SJSA1 (cell line): ENCODE measurements around the gene KLHL22. TPM values are rescaled to one million over a fixed set of nuclear protein-coding genes. Genes with fewer than 3 reads are reported as not detected.
A peak's percentile ranks its signal among the peaks of the same experiment; 100 is the strongest.
"Not testable (repeated sequence)": the region's sequence is repeated elsewhere in the genome, so short reads cannot be mapped to it uniquely, and the experiment has no call there.

Experiments
- DNase-seq, 2 experiments: peaks; one replicate each; pipeline ENCODE4 v3.0.0-alpha.2; 2015 to 2020; ENCODE audit warnings: low spot score in 2 of 2, low read depth in 1 of 2
- H3K27ac ChIP-seq: fragments of 250-450 bp; sonication (Bioruptor Pico); 2 replicates; pipeline ENCODE4 v1.5.1; 2020; ENCODE audit warnings: mild to moderate bottlenecking, moderate library complexity
- H3K27me3 ChIP-seq: fragments of 250-450 bp; sonication (Bioruptor Pico); replicated peaks from 2 replicates; pipeline ENCODE4 v1.5.1; 2020; ENCODE audit warnings: mild to moderate bottlenecking, moderate library complexity
- H3K36me3 ChIP-seq: fragments of 250-450 bp; sonication (Bioruptor Pico); 2 replicates; pipeline ENCODE4 v1.5.1; 2020; ENCODE audit warnings: mild to moderate bottlenecking
- H3K4me1 ChIP-seq: fragments of 250-450 bp; sonication (Bioruptor Pico); replicated peaks from 2 replicates; pipeline ENCODE4 v1.6.1; 2021; ENCODE audit warnings: mild to moderate bottlenecking
- H3K4me3 ChIP-seq: fragments of 250-450 bp; sonication (Bioruptor Pico); 2 replicates; pipeline ENCODE4 v1.5.1; 2020; ENCODE audit warnings: mild to moderate bottlenecking
- H3K9me3 ChIP-seq: fragments of 250-450 bp; sonication (Bioruptor Pico); replicated peaks from 2 replicates; pipeline ENCODE4 v1.5.1; 2020; ENCODE audit warnings: mild to moderate bottlenecking
- total RNA-seq: library from RNA; depleted of rRNA; stranded (reverse); fragments of >200 nt; shearing (Covaris generic); gene quantifications from 2 replicates; pipeline ENCODE4 v1.2.3, GENCODE V29; 2014; rRNA removed

The KLHL22 gene, protein sequence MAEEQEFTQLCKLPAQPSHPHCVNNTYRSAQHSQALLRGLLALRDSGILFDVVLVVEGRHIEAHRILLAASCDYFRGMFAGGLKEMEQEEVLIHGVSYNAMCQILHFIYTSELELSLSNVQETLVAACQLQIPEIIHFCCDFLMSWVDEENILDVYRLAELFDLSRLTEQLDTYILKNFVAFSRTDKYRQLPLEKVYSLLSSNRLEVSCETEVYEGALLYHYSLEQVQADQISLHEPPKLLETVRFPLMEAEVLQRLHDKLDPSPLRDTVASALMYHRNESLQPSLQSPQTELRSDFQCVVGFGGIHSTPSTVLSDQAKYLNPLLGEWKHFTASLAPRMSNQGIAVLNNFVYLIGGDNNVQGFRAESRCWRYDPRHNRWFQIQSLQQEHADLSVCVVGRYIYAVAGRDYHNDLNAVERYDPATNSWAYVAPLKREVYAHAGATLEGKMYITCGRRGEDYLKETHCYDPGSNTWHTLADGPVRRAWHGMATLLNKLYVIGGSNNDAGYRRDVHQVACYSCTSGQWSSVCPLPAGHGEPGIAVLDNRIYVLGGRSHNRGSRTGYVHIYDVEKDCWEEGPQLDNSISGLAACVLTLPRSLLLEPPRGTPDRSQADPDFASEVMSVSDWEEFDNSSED
- total RNA-seq: 13.0 and 24.2 TPM in 2 replicates

DNA sequence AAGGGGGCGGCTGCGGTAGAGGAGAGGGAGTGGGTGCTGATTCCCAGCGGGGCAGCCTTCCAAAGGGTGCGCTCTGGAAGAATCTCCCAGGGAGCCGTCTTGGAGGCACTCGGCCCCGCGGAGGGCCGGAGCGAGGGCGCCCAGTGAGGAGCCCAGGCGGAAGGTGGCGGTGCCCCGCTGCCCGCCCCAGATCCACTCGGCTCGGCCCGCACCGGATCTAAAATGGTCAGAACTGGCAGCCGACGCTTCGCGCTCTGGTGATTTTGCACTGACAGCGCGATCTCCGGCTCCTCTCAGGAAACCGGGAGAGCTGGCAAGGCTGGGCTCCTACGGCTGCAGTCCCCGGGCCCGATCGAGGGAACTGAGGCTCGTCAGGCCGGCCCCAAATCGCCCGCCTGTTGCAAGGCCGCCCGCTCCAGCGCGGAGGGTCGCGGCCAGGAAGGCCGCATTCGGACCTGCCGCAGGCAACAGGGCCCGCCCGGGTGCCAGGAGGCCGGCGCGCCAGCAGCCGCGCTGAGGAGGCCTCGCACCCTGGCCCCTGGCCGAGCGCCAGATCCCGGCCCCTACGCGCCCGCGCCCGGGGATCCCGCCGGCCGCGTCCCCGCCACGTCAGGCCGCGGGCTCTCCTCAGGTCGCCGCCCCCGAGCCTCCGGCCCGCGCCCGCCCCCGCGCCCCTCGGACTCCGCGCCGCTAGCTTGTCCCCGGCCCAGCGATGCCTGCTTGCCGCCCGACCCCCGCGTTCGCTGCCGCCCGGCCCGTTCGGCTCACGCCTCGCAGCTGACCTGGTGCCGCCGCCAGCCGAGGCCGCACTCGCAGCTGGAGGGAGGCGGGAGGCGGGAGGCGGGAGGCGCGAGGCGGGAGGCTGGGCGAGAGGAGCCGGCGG lies at the start of gene KLHL22:
KLHL22 (minus strand) TSS at position 818 of the 883 bp plus-strand sequence. CDS start 6,584 bp downstream, outside the sequence.
- peak within 1 kb of the TSS; percentile 97 for H3K4me3 ChIP-seq
- H3K9me3 ChIP-seq: no peaks in the 10 kb centered on the region; the same call in 1 of the 2 replicates
- H3K4me1 ChIP-seq: peaks cover 33% of the 10 kb centered on the region
- peaks cover 5% of the 10 kb centered on the region for H3K36me3 ChIP-seq
- H3K27me3 ChIP-seq: no peaks in the 10 kb centered on the region
- peak; percentile 55 for DNase-seq
- H3K27ac ChIP-seq: peak within 1 kb of the TSS; percentile 56

DNA sequence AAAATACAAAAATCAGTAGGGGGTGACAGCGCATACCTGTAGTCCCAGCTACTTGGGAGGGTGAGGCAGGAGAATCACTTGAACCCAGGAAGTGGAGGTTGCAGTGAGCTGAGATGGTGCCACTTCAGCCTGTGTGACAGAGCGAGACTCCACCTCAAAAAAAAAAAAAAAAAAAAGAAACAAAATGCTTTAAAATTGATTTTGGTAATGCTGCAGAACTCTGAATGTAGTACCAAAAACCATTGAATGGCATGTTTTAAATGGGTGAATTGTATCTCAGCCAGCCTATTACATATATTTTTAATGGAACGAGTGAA lies 49.7 kb upstream of the KLHL22 start:
- not testable (repeated sequence) for H3K4me1 ChIP-seq, DNase-seq, H3K27me3 ChIP-seq, H3K27ac ChIP-seq, H3K4me3 ChIP-seq, H3K9me3 ChIP-seq
- H3K36me3 ChIP-seq: peaks cover 79% of the 10 kb centered on the region

DNA sequence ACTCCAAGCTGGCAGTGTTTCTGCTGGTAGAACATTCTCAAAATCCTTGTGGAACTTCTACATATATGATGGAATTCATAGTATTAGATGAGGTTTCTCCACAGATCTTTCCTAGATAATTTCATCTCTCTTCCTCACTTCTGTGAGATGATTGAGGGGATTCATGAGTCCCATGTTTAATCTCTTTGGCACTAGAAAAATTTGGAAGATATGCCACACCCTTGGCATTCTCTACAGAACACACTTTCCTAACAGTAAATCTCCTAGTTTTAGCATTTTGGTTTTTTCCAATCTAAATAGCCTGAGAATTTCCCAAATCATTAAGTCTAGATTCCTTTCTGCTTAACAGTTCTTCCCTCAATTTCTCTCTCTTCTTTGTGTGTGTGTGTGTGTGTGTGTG lies 47.1 kb upstream of the KLHL22 start:
- Histone ChIP-seq H3K27ac (no peak overlapping the region), H3K4me1 (0 out of 2 replicates have a peak, but pooled peaks cover 6% of the 10 kb centered on the region), H3K27me3 (no peaks in the 10 kb centered on the region), H3K4me3 (no peak overlapping the region), H3K9me3 (no peaks in the 10 kb centered on the region), H3K36me3 (peaks cover 85% of the 10 kb centered on the region)
- DNase-seq: no peak

DNA sequence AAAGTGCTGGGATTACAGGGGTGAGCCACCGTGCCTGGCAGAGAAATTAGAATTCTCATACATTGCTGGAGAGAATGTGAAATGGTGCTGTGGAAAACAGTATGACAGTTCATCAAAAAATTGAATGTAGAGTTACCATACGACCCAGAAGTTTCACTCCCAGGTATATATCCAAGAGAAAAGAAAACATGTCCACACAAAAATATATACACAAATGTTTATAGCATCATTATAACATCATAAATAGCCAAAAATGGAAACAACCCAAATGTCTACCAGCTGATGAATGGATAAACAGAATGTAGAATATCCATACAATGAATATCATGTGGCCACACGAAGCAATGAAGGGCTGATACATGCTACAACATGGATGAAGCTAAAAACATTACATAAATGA lies 46.5 kb upstream of the KLHL22 start:
- H3K36me3 ChIP-seq: peaks cover 89% of the 10 kb centered on the region
- no peak overlapping the region for H3K4me3 ChIP-seq
- H3K27me3 ChIP-seq: no peaks in the 10 kb centered on the region
- DNase-seq: no peak
- no peak overlapping the region for H3K27ac ChIP-seq
- no peaks in the 10 kb centered on the region for H3K9me3 ChIP-seq
- 0 out of 2 replicates have a peak, but pooled peaks cover 6% of the 10 kb centered on the region for H3K4me1 ChIP-seq

DNA sequence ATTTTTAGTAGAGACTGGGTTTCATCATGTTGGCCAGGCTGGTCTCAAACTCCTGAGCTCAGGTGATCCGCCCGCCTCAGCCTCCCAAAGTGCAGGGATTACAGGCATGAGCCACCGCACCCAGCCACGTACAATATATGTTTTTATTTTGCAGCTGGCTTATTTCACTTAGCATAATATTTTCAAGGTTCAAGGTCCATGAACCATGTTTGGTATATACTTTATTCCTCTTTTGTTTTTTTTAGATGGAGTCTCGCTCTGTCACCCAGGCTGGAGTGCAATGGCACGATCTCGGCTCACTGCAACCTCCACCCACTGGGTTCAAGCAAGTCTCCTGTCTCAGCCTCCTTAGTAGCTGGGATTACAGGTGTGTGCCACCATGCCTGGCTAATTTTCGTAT lies 43.3 kb upstream of the KLHL22 start:
- not testable (repeated sequence) for H3K27me3 ChIP-seq, DNase-seq
- H3K36me3 ChIP-seq: peaks cover 81% of the 10 kb centered on the region

DNA sequence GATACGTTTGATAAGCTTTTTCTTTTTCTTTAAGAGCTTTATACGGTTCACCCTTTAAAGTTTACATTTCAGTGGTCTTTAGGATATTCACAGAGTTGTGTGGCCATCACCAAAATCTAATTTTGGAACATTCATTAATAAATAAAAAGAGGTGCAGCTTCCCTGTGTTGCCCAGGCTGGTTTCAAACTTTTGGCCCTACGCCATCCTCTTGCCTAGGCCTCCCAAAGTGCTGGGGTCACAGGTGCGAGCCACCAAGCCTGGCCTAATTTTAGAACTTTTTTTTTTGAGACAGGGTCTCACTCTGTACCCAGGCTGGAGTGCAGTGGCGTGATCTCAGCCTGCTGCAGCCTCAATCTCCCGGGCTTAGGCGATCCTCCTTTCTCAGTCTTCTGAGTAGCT lies 42.4 kb upstream of the KLHL22 start:
- DNase-seq: no peak

More for the DNA sequence above, 43.3 kb upstream of the KLHL22 start:
- H3K27ac ChIP-seq, H3K9me3 ChIP-seq, H3K4me3 ChIP-seq, H3K4me1 ChIP-seq: not testable (repeated sequence)

DNA sequence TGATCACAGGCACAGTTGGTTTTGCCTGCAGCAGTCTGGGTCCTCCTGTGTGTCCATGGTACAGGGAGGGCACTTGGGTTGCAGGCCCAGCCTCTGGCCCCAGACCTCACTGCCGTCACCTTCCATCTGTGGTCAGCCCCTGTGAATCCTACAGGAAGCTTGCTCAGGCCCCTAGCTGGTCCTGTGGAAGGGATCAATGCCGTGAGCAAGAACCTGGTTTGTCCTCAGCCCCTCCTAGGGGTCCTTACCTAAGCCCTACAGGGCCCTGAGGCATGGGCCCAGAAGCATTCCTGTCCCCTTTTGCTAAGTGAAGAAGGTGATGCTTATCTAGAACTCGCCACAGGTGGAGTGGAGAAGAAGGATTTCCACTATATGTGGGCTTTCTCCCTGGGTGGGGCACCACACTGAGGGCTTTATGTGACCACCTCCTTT lies 41.7 kb upstream of the KLHL22 start:
- DNase-seq: no peak
- Histone ChIP-seq H3K36me3 (peaks cover 84% of the 10 kb centered on the region), H3K27ac (no peak overlapping the region), H3K4me1 (peaks cover 15% of the 10 kb centered on the region), H3K27me3 (no peaks in the 10 kb centered on the region), H3K9me3 (no peaks in the 10 kb centered on the region), H3K4me3 (no peak overlapping the region)

More for the DNA sequence above, 42.4 kb upstream of the KLHL22 start:
- H3K36me3 ChIP-seq: peaks cover 82% of the 10 kb centered on the region
- H3K27me3 ChIP-seq: no peaks in the 10 kb centered on the region
- no peak overlapping the region for H3K4me3 ChIP-seq
- peaks cover 9% of the 10 kb centered on the region for H3K4me1 ChIP-seq
- no peak overlapping the region for H3K27ac ChIP-seq
- no peaks in the 10 kb centered on the region for H3K9me3 ChIP-seq

DNA sequence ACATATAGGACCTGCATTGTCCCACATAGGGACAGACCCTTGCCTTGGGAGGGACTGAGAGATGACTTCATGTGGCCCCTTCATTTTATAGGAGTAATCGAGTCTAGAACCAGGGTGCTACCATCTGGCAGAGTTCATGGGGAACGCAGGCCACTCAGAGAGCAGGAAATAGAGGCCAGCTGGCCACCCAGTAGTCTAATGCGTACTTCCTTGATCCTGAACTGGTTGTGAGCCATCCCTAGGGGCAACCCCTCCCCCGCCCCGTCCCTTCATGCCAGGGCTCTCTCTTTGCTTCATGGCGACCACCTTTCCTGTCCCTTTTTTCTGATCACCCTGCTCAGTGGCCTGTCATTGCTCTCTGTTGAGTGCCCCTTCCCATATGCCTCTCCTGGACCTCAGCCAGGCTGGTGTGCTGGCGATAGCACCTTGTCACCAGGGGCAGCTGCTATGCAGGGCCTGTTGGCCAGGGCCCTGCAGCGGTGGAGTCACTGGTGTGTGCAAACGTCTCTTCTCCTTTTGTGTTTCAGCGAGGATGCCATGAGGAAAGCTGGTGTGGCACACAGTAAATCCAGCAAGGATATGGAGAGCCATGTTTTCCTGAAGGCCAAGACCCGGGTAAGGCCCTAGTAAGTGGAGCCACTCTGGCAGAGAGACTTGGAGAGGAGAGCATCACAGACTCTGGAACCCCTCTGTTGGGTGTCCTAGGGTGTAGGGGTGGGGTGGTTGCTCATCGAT lies 41.2 kb upstream of the KLHL22 start:
- no peaks in the 10 kb centered on the region for H3K27me3 ChIP-seq
- no peak overlapping the region for H3K4me3 ChIP-seq
- H3K4me1 ChIP-seq: peaks cover 21% of the 10 kb centered on the region
- no peaks in the 10 kb centered on the region for H3K9me3 ChIP-seq
- peaks cover 84% of the 10 kb centered on the region for H3K36me3 ChIP-seq
- no peak overlapping the region for H3K27ac ChIP-seq
- no peak for DNase-seq

DNA sequence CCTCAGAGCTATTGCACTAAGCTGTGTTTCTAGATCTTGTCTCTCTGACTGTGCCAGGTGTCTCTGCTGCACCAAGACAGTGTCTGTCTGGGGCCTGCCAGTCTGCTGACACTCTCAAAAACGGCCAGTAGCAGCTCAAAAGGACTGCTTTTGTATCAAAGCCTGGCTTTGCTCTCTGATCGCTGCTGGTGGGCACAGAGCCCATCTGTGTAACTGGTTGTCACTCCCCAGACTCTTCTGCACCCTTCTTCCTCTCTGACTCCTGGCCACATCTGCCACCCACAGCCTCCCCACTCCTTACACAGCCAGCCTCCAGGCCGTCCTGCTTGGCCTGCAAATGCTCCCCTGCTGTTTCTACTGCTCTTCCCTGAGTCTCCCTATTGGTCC lies 38.3 kb upstream of the KLHL22 start:
- H3K36me3 ChIP-seq: peaks cover 72% of the 10 kb centered on the region
- peaks cover 43% of the 10 kb centered on the region for H3K4me1 ChIP-seq
- DNase-seq: no peak
- H3K27me3 ChIP-seq: no peaks in the 10 kb centered on the region
- no peak overlapping the region for H3K4me3 ChIP-seq
- H3K9me3 ChIP-seq: no peaks in the 10 kb centered on the region
- H3K27ac ChIP-seq: no peak overlapping the region

DNA sequence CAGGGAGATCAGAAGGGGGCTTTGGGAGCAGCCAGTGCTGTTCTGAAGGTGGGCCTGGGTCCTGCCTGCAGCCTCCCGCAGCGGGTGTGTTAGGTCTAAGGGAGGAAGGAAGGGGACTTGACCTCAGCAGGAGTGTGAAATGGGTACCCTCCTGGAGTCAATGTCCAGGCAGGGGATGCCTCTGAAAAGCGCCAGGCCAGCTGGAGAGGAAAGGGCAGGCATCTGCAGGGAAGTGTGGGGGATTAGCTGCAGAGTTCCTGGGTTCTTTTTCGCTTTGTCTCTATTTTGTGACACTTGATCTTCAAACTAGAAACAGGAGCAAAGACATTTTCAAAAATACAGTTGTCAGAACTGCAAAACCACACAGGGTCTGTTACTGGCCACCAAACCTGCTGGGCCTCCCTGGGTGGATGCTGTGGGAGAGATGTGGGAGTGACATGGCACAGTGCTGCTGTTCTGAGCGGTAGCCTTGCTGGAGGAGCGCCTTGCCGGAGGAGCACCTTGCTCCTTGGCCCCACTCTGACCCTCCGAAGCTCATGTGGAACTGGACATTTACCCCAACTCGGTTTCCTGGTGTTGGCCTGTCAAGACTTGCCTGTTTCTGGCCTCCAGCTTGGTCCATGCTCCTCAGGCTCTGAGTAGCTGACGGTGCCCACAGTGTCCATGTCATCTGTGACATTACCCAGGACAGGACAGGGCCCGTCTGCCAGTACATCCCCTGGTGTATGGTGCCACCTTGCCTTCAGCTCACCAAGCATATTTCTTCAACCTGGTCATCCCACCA lies 37.7 kb upstream of the KLHL22 start:
- Histone ChIP-seq H3K36me3 (peaks cover 72% of the 10 kb centered on the region), H3K4me1 (peaks cover 49% of the 10 kb centered on the region), H3K4me3 (no peak overlapping the region), H3K27ac (peak overlapping the region; percentile 83; the same call in 1 of the 2 replicates), H3K9me3 (no peaks in the 10 kb centered on the region), H3K27me3 (no peaks in the 10 kb centered on the region)
- DNase-seq: no peak

DNA sequence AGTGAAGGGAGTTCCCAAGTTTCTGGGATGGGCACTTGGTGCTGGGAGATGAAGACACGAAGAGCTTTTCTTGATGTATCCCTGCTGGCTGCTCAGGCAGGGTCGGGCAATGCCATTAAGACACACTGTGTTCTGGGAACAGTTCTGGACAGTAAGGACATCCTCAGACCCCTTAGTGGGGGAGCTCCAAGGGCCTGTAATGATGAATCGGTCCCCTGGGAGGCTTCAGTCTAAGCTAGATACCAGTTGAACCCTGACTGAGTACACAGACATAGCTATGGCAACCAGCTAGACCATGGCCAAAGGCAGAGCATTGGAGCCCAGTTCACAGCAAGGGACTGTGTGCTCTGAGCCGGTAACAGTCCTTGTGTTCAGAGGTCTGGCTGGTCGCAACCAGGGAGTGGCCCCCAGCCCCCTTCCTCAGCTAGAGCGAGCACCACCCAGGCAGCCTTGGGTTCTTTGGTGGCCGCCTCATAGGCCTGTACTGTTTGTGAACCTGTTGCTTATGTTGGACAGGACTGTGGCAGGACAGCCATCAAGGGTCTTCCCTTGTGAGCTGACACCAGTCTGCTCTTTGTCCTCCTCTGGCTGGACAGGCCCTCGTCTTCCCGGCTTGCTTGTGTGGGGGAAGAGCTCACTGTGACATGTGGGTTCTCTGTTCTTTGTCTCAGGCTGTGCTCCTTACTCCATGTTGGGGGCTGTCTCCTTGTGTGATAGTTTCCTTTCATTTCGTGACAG lies 36.8 kb upstream of the KLHL22 start:
- Histone ChIP-seq H3K27me3 (no peaks in the 10 kb centered on the region), H3K4me3 (no peak overlapping the region), H3K9me3 (no peaks in the 10 kb centered on the region), H3K4me1 (peaks cover 56% of the 10 kb centered on the region), H3K27ac (peak overlapping the region; percentile 83), H3K36me3 (peaks cover 72% of the 10 kb centered on the region)
- no peak for DNase-seq
